Keratinocyte (primary cell): ENCODE measurements around the gene RRAD.

Experiments
- EZH2 ChIP-seq: IDR thresholded peaks from one replicate; pipeline ENCODE4 v1.6.1; 2012; ENCODE audit warnings: inconsistent platforms, mild to moderate bottlenecking, low read length, moderate library complexity
- TF ChIP-seq, protein P1 (sequence below), 3 experiments: IDR thresholded peaks in 1 of 3; conservative IDR thresholded peaks in 1 of 3; optimal IDR thresholded peaks in 1 of 3; 2 replicates in 2 of 3; 3 replicates in 1 of 3; pipeline versions ENCODE3 to v1.5.1; 2011; ENCODE audit warnings: low read length in 3 of 3, mild to moderate bottlenecking in 3 of 3, moderate library complexity in 2 of 3, control low read depth in 1 of 3, inconsistent platforms in 1 of 3; ENCODE audit not compliant: insufficient read depth in 2 of 3; ENCODE audit errors: extremely low read depth in 1 of 3

DNA sequence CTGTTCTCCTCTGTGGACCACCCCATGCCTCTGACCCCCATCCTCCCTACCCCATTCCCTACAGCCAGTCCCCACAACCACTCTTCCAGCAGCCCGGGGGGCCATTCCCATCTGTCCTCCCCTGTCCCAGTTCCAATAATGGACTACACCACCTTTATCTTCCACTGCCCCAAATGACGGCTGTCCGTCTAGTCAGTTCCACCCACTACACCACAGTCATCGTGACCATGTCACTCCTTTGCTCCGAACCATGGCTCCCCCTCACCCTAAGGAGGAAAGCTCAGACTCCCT lies 29.7 kb downstream of the RRAD start:
- TF ChIP-seq, protein P1, sequence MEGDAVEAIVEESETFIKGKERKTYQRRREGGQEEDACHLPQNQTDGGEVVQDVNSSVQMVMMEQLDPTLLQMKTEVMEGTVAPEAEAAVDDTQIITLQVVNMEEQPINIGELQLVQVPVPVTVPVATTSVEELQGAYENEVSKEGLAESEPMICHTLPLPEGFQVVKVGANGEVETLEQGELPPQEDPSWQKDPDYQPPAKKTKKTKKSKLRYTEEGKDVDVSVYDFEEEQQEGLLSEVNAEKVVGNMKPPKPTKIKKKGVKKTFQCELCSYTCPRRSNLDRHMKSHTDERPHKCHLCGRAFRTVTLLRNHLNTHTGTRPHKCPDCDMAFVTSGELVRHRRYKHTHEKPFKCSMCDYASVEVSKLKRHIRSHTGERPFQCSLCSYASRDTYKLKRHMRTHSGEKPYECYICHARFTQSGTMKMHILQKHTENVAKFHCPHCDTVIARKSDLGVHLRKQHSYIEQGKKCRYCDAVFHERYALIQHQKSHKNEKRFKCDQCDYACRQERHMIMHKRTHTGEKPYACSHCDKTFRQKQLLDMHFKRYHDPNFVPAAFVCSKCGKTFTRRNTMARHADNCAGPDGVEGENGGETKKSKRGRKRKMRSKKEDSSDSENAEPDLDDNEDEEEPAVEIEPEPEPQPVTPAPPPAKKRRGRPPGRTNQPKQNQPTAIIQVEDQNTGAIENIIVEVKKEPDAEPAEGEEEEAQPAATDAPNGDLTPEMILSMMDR (optimal IDR thresholded peaks at IDR 0.05 in 1 of 3, IDR thresholded peaks at IDR 0.05 in 1 of 3, conservative IDR thresholded peaks at IDR 0.05 in 1 of 3; ENCODE audit: extremely low read depth in 1 of 3, insufficient read depth in 2 of 3, low read length in 3 of 3): no peak
- TF ChIP-seq EZH2: no peak
